Hematopoietic multipotent progenitor cell treated with erythropoietin and hydrocortisone succinate and interleukin-3 and kit ligand, for 17 days (in vitro differentiated cells): Measurements from ENCODE around the gene BTBD16.

Source experiments
- DNase-seq: peaks from one replicate; pipeline ENCODE4 v3.0.0-alpha.2; 2015; ENCODE audit warnings: low spot score

Gene BTBD16

GRCh38 chr10:122311716-122312115 lies 40.6 kb downstream of the BTBD16 start:
- no peak for DNase-seq

- no peak for DNase-seq
These were observed 45.3 kb downstream of the BTBD16 start for GRCh38 chr10:122316224-122316884.

- DNase-seq, result no peak
These were observed 50.9 kb downstream of the BTBD16 start for GRCh38 chr10:122321960-122322359.

- DNase-seq, result no peak
These were observed 52.1 kb downstream of the BTBD16 start for GRCh38 chr10:122323189-122323588.

GRCh38 chr10:122323941-122324675 lies 53.0 kb downstream of the BTBD16 start:
- DNase-seq, result no peak

GRCh38 chr10:122325235-122325634 lies 54.1 kb downstream of the BTBD16 start:
- no peak for DNase-seq

- DNase-seq, result no peak
These were observed 55.3 kb downstream of the BTBD16 start for GRCh38 chr10:122326385-122326784.

- DNase-seq, result no peak
These were observed 55.7 kb downstream of the BTBD16 start for GRCh38 chr10:122326806-122327205.

GRCh38 chr10:122327237-122328206 lies 56.4 kb downstream of the BTBD16 start:
- no peak for DNase-seq

GRCh38 chr10:122328676-122329075 lies 57.6 kb downstream of the BTBD16 start:
- no peak for DNase-seq

- no peak for DNase-seq
These were observed 58.3 kb downstream of the BTBD16 start for GRCh38 chr10:122329416-122329815.

- DNase-seq, result no peak
These were observed 60.0 kb downstream of the BTBD16 start for GRCh38 chr10:122331100-122331499.

- no peak for DNase-seq
These were observed 60.7 kb downstream of the BTBD16 start for GRCh38 chr10:122331615-122332446.

GRCh38 chr10:122333037-122333436 lies 61.9 kb downstream of the BTBD16 start:
- no peak for DNase-seq

GRCh38 chr10:122336332-122336731 lies 65.2 kb downstream of the BTBD16 start:
- DNase-seq, result no peak

- no peak for DNase-seq
These were observed 65.9 kb downstream of the BTBD16 start for GRCh38 chr10:122336961-122337360.

GRCh38 chr10:122338609-122339441 lies 67.7 kb downstream of the BTBD16 start:
- no peak for DNase-seq

GRCh38 chr10:122341141-122341810 lies 70.2 kb downstream of the BTBD16 start:
- DNase-seq, result no peak

GRCh38 chr10:122342293-122343134 lies 71.4 kb downstream of the BTBD16 start:
- no peak for DNase-seq
